GM18508 (cell line): ENCODE measurements around the gene B3GNT9.

Experiments used
- ATAC-seq: cut with Tn5 transposase; IDR thresholded peaks from one replicate; pipeline ENCODE4 v1.9.1; 2021; ENCODE audit warnings: moderate number of reproducible peaks; ENCODE audit not compliant: insufficient read depth, unreplicated experiment

B3GNT9 gene

DNA sequence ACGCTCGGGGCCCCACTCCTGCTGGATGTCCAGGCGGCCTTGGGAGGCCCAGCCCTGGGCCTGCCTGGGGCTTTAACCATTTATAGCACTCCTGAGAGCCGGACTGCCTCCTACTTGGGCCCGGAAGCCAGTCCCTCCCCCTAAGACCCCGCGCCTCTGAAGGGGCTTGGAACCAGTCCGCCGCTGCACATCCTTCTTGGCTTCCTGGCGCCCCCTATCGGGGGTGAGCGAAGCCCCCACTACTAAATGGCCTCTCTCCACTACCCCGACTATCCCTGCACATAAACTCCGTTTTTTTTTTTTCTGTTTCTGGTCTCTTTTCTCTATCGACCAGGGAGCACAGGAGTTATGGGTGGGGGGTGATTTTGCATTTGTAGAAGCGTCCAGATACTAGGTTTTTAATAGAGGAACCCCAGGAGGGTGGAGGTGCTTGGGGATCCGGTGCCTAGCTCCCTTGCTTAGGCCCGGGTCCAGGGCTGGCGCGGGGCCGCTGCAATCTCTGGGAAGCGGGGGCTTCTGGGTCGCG lies 18.9 kb upstream of the B3GNT9 start:
- no peak for ATAC-seq

DNA sequence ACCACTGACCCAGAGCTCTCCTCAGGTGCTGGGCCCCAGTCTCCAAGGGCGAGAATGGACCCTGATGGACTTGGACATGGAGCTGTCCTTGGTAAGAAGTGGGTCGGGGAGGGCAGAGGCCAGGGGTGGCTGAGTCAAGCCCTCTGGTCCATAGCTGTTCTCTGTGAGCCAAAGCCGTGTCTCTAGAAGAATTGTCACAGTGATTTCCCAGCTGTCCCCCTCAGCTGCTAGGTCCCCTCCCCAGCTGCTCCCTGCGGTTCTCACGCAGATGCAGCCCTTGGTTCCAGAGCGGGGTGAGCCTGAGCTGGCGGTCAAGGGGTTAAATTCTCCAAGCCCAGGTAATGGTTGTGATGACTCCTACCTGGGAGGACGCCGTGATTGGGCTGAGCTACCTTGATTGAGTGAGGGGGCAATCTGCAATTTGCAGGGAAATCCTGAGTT lies 18.2 kb upstream of the B3GNT9 start:
- ATAC-seq, result no peak

DNA sequence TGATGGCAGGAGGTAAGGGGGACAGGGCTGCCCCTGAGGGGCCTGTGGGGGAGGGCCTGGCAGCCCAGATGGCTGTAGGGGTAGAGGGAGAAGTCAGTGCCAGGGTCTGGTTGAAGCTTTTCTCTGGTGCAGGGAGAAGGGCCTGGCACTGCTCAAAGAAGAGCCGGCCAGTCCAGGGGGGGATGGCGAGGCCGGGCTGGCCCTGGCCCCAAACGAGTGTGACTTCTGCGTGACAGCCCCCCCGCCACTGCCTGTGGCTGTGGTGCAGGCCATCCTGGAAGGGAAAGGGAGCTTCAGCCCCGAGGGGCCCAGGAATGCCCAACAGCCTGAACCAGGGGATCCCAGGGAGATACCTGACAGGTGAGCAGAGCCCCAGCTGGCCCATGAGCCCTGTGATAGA lies 16.8 kb upstream of the B3GNT9 start:
- no peak for ATAC-seq

DNA sequence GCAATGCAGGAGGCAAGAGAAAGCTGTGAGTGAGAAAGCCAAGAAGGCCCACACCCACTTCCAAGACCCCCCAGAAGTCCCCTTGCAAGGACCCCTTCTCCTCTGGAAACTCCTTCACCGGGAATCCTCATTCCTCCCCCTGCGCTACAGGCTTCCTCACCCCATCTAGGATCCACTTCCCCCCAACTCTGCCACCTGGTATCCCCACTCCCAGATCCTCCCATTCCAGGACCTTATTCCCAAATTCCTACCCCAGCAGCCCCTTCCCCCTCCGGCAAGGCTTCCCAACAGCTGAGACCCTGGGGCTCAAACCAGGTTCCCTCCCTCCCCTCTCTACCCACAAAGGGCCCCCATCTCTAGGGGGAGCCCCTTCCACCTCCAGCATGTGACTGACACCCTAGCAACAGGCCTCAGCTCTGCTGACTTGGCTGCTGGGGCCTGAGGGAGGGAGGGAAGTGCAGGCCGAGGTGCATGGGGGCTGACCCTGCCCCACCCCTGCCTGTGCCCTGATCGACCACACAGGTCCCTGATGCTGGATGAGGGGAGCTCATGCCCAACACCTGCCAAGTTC lies 15.9 kb upstream of the B3GNT9 start:
- no peak for ATAC-seq

DNA sequence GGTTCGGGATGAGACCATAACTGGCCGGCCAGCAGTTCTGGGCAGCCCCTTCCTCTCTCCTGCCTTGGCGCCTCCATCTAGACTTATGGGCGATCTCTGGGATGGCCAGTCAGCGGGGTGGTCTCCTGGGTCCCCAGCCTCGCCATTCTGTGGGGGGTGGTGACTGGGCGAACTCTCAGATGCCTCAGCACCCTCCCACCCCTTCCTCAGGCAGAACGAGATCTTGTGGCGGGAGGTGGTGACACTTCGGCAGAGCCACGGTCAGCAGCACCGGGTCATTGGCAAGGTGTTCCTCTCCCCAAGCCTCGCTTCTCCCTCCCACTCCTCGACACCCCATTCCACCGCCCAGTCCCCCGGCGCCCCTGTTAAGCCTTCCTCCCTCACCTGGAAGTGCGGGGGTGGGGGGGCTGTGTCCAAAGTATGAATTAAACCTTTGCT lies 15.3 kb upstream of the B3GNT9 start:
- ATAC-seq, result no peak

DNA sequence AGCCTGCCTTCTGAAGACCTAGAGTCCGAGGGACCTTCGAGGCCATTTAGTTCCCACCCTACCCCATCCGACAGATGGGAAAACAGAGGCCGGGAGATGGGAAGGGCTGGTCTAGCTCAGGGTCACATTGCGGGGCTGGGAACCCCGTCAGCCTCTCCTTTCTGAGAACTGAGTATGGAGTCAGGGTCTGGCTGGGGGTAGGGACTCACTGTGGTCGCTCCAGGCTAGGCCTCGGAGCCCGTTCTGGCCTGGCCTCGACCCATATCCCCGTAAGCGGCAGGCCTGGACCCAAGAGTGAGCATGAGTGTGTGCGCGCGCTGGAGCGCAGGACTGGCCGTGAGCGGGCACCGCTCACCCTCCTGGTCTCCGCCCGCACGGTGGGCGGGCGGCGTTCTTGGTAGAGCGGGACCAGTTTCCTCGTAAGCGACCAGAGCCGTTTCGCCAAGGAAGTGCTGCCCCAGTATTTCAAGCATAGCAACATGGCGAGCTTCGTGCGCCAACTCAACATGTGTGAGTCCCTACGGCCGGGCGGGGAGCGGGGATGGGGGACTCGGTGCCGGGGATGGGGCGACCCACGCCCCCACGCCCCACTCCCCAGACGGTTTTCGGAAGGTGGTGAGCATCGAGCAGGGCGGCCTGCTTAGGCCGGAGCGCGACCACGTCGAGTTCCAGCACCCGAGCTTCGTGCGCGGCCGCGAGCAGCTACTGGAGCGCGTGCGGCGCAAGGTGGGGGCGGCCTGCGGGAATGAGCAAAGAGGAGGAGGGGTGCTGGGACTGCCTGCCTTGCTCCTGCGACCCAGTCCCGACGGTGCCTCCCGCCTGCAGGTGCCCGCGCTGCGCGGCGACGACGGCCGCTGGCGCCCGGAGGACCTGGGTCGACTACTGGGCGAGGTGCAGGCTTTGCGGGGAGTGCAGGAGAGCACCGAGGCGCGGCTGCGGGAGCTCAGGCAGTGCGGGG lies 14.6 kb upstream of the B3GNT9 start:
- no peak for ATAC-seq

DNA sequence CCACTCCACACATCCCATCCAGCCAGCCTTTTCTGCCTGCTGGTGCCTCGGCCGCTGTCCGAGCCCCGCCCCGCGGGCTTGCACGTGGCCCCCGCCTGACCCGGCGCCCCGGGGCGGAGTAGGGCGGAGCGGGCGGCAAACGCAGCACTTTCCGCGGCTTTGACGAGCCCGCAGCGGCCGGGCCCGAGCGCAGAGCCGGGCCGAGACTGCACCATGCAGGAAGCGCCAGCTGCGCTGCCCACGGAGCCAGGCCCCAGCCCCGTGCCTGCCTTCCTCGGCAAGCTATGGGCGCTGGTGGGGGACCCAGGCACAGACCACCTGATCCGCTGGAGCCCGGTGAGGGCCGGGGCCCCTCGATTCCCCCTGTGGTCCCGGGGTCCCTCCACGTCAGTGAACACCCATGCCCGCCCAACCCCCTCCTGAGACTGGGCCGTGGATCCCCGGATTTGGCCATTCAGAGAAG lies 13.8 kb upstream of the B3GNT9 start, which contains the start of gene HSF4:
Gene HSF4 (plus strand): TSS at position 147 of the 463 bp plus-strand sequence. CDS start 67 bp downstream, at position 214.
- ATAC-seq, result no peak

DNA sequence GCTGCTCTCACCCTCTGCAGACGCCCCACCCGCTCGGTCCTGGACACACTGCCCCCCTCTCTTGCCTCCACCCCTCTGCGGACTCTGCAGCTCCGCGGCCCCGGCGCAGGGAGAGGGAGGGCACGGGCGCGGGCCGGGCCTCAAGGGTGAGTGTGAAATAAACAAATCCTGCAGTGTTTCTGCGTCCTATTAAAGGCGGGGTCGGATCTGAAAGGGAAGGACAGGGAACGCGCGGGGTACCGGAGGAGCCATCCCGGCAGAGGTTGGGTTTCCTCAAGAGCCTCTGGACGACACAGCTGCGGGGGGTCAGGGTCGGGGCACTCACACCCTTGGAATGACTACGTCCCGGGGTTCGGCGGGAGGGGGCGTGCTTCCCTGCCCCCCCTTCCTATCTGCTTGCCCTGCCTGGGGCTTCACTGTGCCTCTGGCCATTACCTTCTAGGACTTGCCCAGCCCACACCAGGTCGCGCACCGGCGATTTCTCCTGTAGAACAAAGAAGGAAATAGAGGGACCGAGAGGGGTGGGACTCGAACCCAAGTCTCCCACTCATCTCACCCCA lies 13.3 kb upstream of the B3GNT9 start:
- no peak for ATAC-seq

DNA sequence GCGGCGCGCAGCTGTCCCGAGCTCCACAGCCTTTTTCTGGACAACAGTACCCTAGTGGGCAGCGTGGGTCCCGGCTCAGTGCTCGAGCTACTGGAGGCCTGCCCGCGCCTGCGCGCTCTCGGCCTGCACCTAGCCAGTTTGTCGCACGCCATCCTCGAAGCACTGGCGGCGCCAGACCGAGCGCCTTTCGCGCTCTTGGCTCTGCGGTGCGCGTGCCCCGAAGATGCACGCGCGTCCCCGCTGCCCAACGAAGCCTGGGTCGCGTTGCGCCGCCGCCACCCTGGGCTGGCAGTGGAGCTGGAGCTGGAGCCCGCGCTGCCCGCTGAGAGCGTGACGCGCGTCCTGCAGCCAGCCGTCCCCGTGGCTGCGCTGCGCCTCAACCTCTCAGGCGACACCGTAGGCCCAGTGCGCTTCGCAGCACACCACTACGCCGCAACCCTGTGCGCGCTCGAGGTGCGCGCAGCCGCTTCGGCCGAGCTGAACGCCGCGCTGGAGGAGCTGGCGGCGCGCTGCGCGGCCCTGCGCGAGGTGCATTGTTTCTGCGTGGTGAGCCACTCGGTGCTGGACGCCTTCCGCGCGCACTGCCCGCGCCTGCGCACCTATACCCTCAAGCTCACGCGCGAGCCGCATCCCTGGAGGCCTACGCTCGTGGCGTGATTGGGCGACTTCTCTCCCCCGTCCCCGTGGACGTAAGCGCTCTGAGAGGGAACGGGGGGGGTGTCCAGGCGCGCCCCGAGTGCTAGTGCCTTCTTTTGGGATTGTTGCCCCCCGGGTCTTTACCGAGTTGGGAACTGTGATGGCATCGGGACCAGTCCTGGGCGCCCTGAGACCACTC lies 12.6 kb upstream of the B3GNT9 start:
- no peak for ATAC-seq

DNA sequence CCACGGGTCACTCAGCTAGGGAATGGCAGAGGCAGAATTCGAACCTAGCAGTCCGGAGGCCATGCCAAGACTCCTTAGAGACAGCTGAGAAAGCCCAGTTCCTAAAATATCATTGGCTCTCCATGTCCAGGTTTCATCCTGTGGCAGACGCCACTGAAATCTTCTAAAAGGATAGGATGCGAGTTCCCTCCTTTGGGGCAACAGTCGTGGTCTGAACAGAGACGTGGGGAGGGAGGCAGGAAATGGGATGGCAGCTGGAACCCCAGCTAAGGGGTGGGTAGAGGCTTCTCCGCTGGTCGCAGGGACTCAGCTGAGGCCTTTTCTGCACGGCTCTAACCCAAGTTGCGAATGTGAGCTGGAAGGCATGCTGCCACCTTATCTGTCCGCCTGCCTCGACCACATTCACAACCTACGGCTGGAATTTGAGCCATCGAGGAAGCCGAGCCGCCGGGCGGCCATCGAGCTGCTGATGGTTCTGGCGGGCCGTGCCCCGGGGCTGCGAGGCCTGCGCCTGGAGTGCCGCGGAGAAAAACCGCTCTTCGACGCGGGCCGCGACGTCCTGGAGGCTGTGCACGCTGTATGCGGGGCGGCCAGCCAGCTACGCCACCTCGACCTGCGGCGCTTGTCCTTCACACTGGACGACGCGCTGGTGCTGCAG lies 11.8 kb upstream of the B3GNT9 start:
- ATAC-seq, result no peak

DNA sequence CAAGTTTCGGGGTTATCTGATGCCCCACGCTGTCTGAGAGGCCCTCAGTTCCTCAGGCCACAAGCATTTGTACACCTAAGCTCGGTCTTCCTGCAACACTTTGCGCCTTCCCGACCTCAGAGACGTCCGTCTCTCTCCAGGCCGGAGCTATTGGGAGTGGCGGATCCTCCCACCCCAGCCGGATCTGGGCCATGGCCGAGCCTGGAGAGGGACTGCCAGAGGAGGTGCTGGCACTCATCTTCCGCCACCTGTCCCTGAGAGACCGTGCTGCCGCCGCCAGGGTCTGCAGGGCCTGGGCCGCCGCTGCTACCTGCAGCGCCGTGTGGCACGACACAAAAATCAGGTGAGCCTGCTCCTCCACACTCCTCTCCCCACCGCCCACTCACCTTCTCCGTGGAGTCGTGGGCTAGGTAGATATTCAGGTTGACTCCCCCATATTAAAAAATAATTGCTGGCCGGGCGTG lies 10.8 kb upstream of the B3GNT9 start:
- no peak for ATAC-seq

DNA sequence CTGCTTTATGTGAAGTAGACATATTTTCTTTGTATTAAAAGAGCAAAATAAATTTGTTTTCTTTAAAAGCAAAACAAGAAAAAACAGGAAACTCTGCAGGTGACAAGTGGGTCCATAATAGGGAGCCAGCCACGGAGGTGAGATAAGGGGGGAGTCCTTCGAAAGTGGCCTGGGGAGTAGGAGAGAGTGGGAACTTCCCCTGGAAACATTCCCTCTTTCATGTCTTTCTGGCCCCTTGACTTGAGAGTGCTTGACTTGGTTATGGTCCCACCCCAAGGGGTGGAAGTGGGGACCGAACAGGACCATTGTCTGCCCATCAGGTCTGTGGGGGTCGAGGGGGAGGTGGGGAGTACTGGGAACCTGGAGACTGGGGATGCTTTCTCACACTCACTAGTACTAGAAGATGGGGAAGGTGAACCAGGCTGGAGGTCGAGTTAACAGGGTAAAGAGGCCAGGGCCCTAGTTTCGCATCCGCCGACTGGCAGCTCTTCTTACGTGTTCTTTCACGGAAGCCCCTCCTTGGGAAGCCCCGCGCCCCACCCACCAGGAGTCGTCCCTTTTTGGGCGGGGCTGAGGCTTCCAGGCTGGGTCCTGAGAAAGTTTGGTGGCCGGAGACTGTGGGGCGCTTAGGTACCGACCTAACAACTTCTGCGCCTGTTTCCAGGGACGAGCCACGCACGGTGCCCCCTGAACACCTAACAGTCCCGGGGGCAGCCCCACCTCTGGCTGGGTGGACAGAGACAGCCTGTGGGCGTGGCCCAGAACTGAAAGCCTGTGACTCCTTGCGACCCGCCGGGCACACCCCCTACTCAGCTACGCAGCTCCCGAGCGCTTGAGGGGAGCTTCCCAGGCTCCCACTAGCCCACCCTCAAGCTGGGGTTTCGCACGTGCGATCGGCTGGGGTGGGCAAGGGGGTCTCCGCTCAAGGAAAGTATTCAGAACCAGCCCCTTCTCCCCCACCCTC lies 8.1 kb upstream of the B3GNT9 start:
- no peak for ATAC-seq

DNA sequence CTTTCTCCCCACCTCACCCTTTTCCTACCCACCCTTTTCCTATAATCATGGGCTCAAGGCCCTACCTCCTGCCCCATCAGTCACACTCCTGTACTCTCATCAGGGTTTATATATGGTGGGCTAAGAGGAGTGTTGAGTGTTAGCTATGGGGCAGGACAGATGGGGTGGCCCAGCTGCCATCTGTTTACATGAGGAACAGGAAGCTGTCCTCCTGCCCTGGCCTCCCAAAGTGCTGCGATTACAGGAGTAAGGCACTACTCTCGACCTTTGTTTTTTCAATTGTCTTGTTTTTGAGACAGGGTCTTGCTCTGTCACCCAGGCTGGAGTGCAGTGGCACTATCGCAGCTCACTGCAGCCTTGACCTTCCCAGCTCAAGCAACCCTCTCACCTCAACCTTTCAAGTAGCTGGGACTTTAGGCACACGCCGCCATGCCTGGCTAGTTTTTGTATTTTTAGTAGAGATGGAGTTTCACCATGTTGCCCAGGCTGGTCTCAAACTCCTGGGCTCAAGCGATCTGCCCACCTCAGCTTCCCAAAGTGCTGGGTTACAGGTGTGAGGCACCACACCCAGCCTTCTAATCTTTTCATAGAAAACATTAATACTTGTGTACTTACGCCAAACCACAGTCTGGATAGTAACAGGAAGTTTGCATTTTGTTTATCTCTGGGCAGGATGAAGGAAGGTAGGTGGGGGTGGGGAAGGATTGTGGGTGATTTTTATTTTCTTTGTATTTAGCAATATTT lies 7.3 kb upstream of the B3GNT9 start:
- no peak for ATAC-seq

DNA sequence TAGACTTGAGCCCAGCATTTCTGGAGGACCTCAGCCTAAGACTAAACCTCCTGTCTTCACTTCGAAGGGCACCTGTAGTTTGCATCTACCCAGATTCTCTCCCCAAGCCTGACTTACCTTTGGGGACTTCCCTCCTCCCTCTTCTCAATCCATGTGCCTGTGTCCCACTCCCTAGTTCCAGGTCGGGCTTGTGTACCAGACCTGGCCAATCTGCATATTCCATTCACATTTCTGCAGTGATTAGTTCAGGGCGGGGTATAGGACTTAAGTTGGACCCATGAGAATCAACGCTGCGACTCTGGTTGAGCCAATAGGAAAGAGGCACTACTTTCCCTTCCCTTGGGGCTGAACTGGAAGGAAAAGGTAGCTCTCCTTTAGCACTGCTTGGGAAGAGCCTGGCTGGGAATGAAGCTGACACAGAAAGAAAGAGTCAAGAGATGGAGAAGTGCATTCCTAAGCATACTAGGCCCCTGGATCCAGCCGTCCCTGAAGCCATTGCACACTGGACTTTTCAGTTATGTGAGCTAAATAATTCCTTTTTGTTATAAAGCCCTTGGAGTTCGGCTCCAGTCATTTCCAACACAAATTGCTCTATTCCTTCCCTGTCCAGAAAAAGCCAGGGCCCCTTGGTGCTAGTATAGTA lies 6.4 kb upstream of the B3GNT9 start:
- ATAC-seq, result no peak

DNA sequence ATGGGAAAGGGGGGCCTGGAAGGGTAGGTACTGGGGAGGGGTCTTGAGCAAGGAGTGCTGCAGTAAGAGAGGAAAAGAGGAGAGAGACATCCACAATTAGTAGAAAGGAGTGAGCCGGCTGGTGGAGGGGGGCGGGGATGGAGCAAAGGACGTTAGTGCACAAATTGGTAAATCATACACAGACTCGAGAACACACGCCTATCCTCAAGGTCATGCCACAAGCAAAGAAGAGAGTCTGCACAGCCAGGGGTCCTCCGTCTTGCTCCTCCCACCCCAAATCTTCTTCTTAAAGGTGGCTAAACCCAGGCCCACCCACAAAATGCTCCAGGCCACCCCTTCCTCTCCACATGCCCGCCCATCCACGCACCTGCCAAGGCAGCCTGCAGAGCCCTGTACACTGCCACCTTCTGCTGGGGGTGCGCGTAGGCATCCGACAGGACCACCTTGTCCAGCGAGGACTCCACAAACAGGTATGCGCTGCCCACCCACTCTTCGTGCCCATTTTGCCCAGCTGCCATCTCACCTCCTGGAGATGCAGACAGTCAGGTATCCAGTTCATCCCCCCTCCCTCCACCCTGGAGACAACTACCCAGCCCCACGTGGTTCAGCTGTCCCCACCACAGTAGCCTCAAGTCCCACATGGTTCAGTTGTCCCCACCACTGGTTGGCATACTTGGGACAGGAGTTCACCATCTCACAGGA lies 5.5 kb upstream of the B3GNT9 start:
- ATAC-seq, result no peak

DNA sequence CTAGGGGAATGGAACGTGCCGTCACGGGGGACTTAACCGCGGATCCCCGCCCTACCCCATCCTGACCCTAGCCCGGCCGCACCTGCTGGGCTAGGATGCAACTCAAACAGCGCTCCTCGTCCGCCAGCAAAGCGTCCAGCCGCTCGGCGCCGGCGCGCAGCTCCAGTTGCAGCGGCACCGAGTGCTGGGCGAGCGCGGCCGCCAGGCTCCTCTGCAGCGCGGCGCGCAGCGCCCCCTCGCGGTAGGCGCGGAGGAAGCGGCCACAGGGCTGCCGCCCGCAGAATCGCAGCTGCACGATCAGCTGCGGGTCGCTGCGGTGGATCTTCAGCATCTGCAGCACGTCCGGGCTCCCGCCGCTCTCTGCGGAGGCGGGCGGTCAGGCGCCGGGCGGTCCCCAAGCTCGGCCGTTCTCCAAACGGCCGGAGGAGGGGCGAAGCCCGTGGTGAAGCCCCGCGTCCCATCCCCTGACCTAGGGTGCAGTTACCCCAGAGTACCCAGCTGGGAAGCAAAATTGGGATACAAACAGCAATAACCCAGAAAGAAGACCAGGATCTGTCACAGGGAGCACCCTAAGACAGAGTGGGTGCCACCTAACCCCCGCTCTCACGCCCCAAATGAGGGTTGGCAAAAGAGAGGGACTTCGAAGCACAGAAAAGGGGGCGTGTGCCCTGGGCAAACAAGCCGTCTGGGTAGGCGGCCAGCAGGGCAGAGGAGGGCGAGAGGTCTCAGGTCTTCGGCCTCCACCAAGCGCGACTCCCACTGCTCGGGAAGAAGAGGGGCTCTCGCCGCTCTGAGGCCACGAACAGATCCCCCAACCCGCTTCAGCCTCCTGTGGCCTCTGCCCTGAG lies 4.7 kb upstream of the B3GNT9 start:
- no peak for ATAC-seq
